Sigmoid colon (tissue), 4 donors: Measurements from ENCODE around the gene DMRTC1.
"Not testable (repeated sequence)": the region's sequence is repeated elsewhere in the genome, so short reads cannot be mapped to it uniquely, and the experiment has no call there.

ENCODE experiments used
- POLR2A ChIP-seq, 2 donors: fragments of 450-650 bp; IDR thresholded peaks; one replicate each; pipeline ENCODE4 v1.6.1; 2016; ENCODE audit warnings: antibody characterized with exemption in 2 of 2, mild to moderate bottlenecking in 2 of 2, moderate library complexity in 2 of 2
- POLR2AphosphoS5 ChIP-seq, 4 donors: sonication (generic); formaldehyde crosslinking; IDR thresholded peaks; one replicate each; pipeline ENCODE4 v1.6.1; 2017; ENCODE audit warnings: antibody characterized with exemption in 4 of 4
- TF ChIP-seq, protein P1 (sequence below), 4 experiments: fragments of 450-650 bp in 3 of 4; fragments of 200-600 bp in 1 of 4; IDR thresholded peaks; one replicate each; pipeline ENCODE4 v1.5.1; 2016 to 2019; ENCODE audit warnings: antibody characterized with exemption in 4 of 4, mild to moderate bottlenecking in 3 of 4, moderate library complexity in 2 of 4

DNA sequence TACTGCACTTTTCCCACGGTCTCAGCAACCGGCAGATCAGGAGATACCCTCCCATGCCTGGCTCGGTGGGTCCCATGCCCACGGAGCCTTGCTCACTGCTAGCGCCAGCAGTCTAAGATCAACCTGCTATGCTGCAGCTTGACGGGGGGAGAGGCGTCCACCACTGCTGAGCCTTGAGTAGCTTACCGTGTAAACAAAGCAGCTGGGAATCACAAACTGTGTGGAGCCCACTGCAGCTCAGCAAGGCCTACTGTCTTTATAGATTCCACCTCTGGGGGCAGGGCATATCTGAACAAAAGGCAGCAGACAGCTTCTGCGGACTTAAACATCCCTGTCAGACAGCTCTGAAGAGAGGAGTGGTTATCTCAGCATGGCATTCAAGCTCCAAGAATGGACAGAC, 16.3 kb upstream of the DMRTC1 start:
- TF ChIP-seq, protein P1, sequence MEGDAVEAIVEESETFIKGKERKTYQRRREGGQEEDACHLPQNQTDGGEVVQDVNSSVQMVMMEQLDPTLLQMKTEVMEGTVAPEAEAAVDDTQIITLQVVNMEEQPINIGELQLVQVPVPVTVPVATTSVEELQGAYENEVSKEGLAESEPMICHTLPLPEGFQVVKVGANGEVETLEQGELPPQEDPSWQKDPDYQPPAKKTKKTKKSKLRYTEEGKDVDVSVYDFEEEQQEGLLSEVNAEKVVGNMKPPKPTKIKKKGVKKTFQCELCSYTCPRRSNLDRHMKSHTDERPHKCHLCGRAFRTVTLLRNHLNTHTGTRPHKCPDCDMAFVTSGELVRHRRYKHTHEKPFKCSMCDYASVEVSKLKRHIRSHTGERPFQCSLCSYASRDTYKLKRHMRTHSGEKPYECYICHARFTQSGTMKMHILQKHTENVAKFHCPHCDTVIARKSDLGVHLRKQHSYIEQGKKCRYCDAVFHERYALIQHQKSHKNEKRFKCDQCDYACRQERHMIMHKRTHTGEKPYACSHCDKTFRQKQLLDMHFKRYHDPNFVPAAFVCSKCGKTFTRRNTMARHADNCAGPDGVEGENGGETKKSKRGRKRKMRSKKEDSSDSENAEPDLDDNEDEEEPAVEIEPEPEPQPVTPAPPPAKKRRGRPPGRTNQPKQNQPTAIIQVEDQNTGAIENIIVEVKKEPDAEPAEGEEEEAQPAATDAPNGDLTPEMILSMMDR (IDR thresholded peaks at IDR 0.05): not testable (repeated sequence)
- not testable (repeated sequence) for TF ChIP-seq POLR2AphosphoS5, POLR2A (IDR thresholded peaks at IDR 0.05)
